Bronchial epithelial cell (primary cell): ENCODE results near the gene PPP1R3A. TPM values are rescaled to one million over a fixed set of nuclear protein-coding genes. Genes with fewer than 3 reads are reported as not detected.
A peak's percentile ranks its signal among the peaks of the same experiment; 100 is the strongest.

Source experiments
- DNase-seq: peaks from one replicate; pipeline ENCODE4 v3.0.0-alpha.2; 2010; ENCODE audit warnings: low read depth
- FAIRE-seq: peaks from 2 replicates; lab custom pipeline; 2011; peaks lifted over from hg19 to GRCh38; lab: Jason Lieb, UNC
- H3K27me3 ChIP-seq: 2 replicates; pipeline ENCODE4 v1.5.1; 2011; ENCODE audit warnings: low read length; ENCODE audit not compliant: control insufficient read depth, insufficient read depth
- H3K36me3 ChIP-seq: 2 replicates; pipeline ENCODE4 v1.5.1; 2011; ENCODE audit warnings: low read length; ENCODE audit not compliant: control insufficient read depth, insufficient read depth
- H3K4me3 ChIP-seq: 2 replicates; pipeline ENCODE4 v1.5.1; 2011; ENCODE audit warnings: mild to moderate bottlenecking, low read depth, low read length, control low read depth
- total RNA-seq: library from RNA; depleted of rRNA; stranded (reverse); fragments of >200 nt; gene quantifications from 2 replicates; pipeline ENCODE4 v1.2.1, GENCODE V29; 2014
- TF ChIP-seq, protein P1 (sequence below): IDR thresholded peaks from 2 replicates; pipeline ENCODE4 v1.5.1; 2011; ENCODE audit warnings: mild to moderate bottlenecking, moderate library complexity, low read length, control low read depth, inconsistent platforms; ENCODE audit not compliant: insufficient read depth, severe bottlenecking

Gene PPP1R3A
- total RNA-seq, 1 donor from 2014 or later = not detected

GRCh38 chr7:113856010-113856409, 62.8 kb downstream of the PPP1R3A start:
- TF ChIP-seq, protein P1, sequence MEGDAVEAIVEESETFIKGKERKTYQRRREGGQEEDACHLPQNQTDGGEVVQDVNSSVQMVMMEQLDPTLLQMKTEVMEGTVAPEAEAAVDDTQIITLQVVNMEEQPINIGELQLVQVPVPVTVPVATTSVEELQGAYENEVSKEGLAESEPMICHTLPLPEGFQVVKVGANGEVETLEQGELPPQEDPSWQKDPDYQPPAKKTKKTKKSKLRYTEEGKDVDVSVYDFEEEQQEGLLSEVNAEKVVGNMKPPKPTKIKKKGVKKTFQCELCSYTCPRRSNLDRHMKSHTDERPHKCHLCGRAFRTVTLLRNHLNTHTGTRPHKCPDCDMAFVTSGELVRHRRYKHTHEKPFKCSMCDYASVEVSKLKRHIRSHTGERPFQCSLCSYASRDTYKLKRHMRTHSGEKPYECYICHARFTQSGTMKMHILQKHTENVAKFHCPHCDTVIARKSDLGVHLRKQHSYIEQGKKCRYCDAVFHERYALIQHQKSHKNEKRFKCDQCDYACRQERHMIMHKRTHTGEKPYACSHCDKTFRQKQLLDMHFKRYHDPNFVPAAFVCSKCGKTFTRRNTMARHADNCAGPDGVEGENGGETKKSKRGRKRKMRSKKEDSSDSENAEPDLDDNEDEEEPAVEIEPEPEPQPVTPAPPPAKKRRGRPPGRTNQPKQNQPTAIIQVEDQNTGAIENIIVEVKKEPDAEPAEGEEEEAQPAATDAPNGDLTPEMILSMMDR = no peak
- FAIRE-seq = no peak
- no peaks in the 10 kb centered on the region for H3K36me3 ChIP-seq
- peak; percentile 41 for DNase-seq
- H3K27me3 ChIP-seq = no peaks in the 10 kb centered on the region
- no peak overlapping the region for H3K4me3 ChIP-seq

GRCh38 chr7:113840954-113841353, 77.9 kb downstream of the PPP1R3A start:
- TF ChIP-seq, protein P1 = no peak
- Histone ChIP-seq H3K4me3 (no peak overlapping the region), H3K27me3 (no peaks in the 10 kb centered on the region), H3K36me3 (no peaks in the 10 kb centered on the region)
- FAIRE-seq (no peak), DNase-seq (no peak)

GRCh38 chr7:113835367-113835766, 83.4 kb downstream of the PPP1R3A start:
- TF ChIP-seq, protein P1 = no peak
- Histone ChIP-seq H3K36me3 (no peaks in the 10 kb centered on the region), H3K27me3 (no peaks in the 10 kb centered on the region), H3K4me3 (no peak overlapping the region)
- FAIRE-seq (no peak), DNase-seq (no peak)

GRCh38 chr7:113832196-113832745, 86.5 kb downstream of the PPP1R3A start:
- no peaks in the 10 kb centered on the region for H3K36me3 ChIP-seq
- FAIRE-seq = no peak
- TF ChIP-seq, protein P1 = no peak

DNA sequence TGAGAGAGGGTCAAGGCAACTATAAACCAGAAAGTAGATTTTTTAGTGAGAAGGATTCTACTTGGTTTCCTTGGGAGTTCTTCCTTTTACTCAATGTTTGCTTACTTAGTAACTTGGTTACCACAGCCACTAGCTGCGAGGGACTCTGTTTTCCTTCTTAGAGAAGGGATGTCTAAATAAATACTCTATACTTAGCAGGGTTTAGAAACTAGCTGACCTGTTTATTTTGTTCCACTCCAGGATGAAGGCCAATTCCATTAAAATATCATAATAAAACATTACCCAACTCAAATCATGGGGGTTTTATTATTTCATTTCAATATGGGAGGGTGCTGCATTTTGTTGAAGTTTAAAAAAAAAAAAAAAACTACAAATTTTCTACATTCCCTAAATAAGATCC, 87.3 kb downstream of the PPP1R3A start:
- FAIRE-seq = no peak
- Histone ChIP-seq H3K4me3 (no peak overlapping the region), H3K27me3 (no peaks in the 10 kb centered on the region), H3K36me3 (no peaks in the 10 kb centered on the region)
- TF ChIP-seq, protein P1 = no peak
- peak; percentile 46 for DNase-seq

More at GRCh38 chr7:113832196-113832745, 86.5 kb downstream of the PPP1R3A start:
- no peak overlapping the region for H3K4me3 ChIP-seq
- no peak for DNase-seq
- H3K27me3 ChIP-seq = no peaks in the 10 kb centered on the region

DNA sequence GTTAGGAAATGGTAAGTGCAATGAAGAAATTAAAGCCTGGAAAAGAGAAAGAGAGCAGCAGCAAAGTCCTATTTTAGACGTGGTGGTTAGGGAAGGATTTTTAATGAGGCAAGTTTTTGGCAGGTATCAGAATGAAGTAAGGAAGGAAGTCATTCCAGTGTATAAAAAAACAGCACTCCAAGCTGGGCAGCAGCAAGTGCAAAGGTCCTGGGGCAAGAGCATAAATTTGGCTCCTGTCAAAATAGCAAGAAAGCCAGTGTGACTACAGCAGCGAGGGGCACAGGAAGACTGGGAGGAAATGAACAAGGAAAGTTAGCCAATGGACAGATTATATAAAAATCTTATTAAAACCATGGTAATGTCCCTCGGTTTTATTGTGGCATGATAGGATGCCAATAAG, 90.2 kb downstream of the PPP1R3A start:
- DNase-seq (no peak), FAIRE-seq (no peak)

More for the DNA sequence above, 90.2 kb downstream of the PPP1R3A start:
- H3K4me3 ChIP-seq = no peak overlapping the region
- H3K36me3 ChIP-seq = no peaks in the 10 kb centered on the region
- H3K27me3 ChIP-seq = no peaks in the 10 kb centered on the region
- TF ChIP-seq, protein P1 = no peak
